ENCODE data around the gene VGLL3.

- TF ChIP-seq, protein P1, sequence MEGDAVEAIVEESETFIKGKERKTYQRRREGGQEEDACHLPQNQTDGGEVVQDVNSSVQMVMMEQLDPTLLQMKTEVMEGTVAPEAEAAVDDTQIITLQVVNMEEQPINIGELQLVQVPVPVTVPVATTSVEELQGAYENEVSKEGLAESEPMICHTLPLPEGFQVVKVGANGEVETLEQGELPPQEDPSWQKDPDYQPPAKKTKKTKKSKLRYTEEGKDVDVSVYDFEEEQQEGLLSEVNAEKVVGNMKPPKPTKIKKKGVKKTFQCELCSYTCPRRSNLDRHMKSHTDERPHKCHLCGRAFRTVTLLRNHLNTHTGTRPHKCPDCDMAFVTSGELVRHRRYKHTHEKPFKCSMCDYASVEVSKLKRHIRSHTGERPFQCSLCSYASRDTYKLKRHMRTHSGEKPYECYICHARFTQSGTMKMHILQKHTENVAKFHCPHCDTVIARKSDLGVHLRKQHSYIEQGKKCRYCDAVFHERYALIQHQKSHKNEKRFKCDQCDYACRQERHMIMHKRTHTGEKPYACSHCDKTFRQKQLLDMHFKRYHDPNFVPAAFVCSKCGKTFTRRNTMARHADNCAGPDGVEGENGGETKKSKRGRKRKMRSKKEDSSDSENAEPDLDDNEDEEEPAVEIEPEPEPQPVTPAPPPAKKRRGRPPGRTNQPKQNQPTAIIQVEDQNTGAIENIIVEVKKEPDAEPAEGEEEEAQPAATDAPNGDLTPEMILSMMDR (IDR thresholded peaks at IDR 0.05): no peak
- TF ChIP-seq POLR2AphosphoS5 (IDR thresholded peaks at IDR 0.05; ENCODE audit: insufficient read depth in 1 of 2, low read depth in 1 of 2) (no peak), POLR2A (IDR thresholded peaks at IDR 0.05) (no peak)
Measured at GRCh38 chr3:86913160-86913559, 77.8 kb downstream of the VGLL3 start.

Data from vagina (tissue), 2 donors.